HG03060 (cell line): Measurements from ENCODE around the gene TC2N.
"Not testable (repeated sequence)": the region's sequence is repeated elsewhere in the genome, so short reads cannot be mapped to it uniquely, and the experiment has no call there.

Experiments
- ATAC-seq: cut with Tn5 transposase; IDR thresholded peaks from one replicate; pipeline ENCODE4 v1.9.1; 2021; ENCODE audit warnings: low read depth, moderate number of reproducible peaks; ENCODE audit not compliant: unreplicated experiment

The TC2N gene

DNA sequence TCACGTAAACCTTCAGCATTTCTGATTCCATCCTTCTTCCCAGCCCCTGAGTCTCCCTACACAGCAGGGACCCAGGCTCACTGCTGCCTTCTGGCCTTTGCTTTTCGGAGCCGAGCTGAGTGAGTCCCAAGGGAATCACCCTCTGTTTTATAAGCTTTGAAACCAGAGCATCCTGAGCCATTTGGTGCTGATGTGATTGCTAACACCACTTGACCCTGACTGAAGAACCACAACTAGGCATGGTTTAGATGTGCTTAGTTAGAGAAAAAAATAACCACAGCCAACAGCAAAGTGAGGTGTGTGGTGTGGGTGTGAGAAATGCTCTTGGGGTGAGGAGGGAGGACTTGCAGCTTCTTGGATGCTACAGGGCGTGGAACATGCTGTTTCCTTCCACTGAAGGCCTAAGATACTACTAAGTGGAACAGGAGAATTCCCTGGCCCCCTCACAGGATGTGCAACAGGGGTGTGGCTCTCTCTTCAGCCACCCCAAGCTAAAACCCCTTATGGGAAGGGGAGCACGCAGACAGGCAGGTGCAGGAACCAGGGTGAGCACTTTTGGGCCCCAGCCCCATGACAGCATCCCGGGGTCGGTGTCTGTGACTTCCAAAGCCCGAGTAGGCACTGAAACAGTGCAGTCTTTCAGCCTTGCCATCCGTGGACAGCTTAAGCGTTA lies at the start of gene TC2N:
TC2N (minus strand) TSS at position 221 of the 673 bp plus-strand sequence. CDS start 53,767 bp downstream, outside the sequence.
- ATAC-seq, result no peak

DNA sequence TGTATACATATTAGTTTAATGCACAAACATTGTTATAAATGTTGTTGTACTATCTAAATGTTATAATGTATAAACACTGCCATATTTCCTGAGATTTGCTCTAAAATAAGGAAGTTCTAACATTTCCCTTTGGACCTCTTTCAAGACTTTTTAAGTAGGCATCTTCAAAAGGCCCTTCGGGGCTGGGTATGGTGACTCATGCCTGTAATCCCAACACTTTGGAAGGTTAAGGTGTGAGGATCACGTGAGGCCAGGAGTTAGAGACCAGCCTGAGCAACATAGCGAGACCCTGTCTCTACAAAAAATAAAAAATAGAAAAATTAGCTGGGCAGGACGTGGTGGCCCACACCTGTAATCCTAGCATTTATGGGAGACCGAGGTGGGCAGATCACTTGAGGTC lies 44.7 kb upstream of the TC2N start:
- no peak for ATAC-seq

GRCh38 chr14:91911474-91912032 lies 44.2 kb upstream of the TC2N start:
- ATAC-seq, result no peak

GRCh38 chr14:91910196-91910595 lies 42.9 kb upstream of the TC2N start:
- no peak for ATAC-seq

DNA sequence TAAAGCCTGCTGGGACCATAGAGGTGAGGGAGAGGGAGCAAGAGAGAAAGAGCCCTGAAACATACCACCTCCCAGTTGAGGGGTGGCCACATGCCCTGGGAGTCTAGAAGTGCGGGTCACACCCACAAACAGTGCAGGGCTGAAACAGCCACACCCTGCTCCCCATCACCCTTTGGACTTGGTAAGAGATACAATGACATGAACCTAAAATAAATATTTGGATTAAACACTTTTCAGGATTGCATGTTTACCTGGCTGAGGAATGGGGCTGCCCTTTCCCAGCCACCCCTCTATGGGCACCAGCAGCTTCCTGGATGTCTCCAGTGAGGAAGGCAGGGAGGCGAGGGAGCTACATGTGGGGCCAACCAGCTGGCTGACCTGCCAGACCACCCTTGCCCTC lies 39.0 kb upstream of the TC2N start:
- ATAC-seq, result no peak

DNA sequence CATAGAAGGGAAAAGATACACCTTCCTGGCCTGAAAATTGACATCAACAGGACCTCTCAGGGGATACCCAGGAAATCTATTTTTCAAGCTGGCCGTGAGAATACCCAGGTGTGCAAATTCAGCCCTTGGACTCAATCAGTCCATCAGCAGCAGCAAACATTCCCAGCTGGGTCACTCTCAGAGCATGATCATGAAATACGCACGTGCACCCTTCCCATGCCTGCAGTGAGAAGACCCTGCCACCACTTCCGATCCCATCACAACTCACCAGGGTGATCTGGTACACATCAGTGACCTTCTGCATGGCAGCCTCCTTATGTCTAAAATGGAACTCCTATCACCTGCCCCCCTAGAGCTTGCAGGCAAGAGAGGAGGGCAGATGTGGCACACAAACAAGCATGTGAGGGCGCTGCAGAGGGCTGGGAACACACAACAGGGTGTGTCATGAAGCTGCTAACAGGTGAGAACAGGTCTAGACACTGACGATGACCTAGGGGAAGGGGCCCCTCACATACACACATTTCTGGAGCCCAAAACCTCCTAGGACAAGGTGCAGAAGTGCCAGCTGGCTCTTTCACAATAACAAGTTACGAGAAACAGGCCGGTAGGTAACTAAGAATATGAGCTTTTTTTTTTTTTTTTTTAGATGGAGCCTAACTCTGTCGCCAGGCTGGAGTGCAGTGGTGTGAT lies 37.8 kb upstream of the TC2N start:
- no peak for ATAC-seq

DNA sequence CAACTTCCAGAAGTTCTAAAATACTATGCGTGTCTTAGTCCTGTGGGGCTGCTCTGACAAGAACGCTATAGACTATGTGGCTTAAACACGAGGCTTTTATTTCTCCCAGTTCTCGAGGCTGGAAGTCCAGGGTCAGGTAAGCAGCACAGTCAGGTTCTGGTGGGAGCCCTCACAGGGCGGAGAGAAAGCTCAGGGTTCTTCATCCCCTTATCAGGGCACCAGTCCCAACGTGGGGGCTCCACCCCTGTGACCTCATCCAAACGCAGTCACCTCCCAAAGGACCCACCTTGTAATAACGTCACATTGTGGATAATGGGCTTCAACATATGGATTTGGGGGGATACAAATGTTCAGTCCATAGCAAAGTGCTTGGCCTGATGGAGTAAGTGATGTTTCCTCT lies 37.1 kb upstream of the TC2N start:
- ATAC-seq, result no peak

DNA sequence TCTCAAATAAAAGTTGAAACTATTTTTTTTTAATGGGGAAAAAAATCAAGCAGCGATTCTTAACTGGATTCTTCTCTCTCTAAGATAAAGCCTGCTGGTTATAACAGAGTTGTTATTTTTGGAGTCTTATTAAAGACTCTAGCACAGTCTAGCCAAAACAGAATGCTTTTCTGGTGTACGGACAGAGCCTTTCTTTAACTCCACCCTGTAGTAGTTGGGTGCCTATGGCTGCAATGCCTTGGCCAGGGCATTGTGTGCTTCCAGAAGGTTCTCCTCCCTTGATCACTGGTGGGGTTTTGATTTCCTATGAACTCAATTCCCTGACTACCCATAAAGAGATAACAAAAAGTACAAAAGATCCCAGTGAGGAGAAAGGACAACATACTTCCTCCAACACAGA lies 35.7 kb upstream of the TC2N start:
- no peak for ATAC-seq

GRCh38 chr14:91902336-91902735 lies 35.0 kb upstream of the TC2N start:
- ATAC-seq, result no peak

- no peak for ATAC-seq
Observed at GRCh38 chr14:91901449-91902226, 34.3 kb upstream of the TC2N start.

- no peak for ATAC-seq
Observed at GRCh38 chr14:91899806-91900205, 32.5 kb upstream of the TC2N start.

DNA sequence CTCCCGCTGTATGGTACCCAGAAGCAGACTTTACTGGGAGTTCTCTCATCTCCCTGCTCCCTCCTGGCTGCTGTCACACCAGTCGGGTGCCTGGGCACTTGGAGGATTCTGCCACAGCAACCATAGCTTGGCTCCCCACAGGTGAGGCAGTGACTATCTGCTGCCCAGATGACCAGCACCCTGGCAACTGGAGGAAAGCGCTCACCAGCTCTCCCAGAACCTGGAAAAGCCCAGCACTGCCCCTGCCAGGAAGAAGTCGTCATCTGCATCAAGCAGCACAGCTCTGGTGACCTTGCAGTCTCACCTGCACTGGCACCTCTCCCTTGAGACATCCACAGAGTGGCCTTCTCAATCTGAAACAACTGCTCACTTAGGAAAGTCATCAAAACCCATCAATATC lies 31.9 kb upstream of the TC2N start:
- no peak for ATAC-seq

- ATAC-seq, result no peak
Observed at GRCh38 chr14:91898372-91898771, 31.0 kb upstream of the TC2N start.

- not testable (repeated sequence) for ATAC-seq
Observed at GRCh38 chr14:91897716-91898115, 30.4 kb upstream of the TC2N start.

- no peak for ATAC-seq
Observed at GRCh38 chr14:91897106-91897701, 29.9 kb upstream of the TC2N start.

- ATAC-seq, result no peak
Observed at GRCh38 chr14:91896419-91896818, 29.1 kb upstream of the TC2N start.

DNA sequence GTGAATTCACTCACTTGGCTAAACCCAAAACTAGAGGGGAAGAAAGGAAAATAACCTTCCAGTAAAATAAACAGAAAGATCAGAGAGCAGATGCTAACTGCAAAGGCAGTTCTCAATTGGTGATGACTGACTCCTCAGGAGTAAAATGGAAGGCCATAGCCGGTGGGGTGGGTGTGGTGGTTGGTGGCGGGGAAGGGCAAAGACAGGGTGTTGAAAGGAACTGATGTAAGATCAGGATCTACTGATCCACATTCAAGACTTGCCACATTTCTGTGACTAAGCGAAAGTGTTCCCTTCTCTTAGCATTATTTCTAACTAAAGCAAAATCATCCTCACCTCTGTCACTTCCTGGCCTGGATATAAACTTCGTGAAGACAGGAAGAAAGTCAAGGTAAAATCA lies 26.3 kb upstream of the TC2N start:
- no peak for ATAC-seq

DNA sequence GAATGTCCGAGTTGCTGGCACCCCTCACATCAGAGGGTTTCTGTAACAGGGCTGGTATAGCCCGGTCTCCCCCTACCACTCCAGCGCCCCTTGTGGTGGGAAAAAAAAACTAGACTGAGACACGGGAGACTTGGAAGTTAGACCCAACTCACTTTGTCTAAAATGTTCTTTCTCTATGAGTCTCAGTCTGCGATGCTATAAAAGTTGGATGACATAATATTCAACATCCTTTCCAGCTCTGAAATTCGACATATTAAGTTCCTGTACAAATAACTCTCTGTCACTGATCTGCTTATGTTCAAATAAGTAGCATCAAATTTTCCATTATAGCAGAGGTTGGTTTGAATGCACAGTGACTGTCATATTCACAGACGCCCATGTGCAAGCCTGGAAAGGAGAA lies 25.7 kb upstream of the TC2N start:
- ATAC-seq, result no peak

GRCh38 chr14:91891721-91892220 lies 24.4 kb upstream of the TC2N start:
- no peak for ATAC-seq

DNA sequence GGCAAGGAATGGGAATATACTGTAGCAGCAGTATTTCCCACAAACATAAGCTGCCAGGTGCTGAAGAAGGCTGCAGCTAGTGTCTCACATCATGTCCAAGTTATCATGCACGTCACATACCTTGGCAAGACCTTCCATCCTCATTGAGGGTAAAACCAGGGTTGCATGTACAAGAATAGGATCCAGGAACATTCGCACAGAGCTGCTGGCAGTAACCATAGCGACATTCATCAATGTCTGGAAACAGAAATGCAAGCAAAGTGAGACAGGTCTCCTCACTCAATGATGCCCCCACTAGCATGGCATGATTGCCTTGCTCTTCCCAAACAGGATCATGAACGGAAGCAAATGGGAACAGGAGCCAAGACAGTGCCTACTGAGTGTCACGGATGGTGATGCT lies 23.8 kb upstream of the TC2N start:
- no peak for ATAC-seq

DNA sequence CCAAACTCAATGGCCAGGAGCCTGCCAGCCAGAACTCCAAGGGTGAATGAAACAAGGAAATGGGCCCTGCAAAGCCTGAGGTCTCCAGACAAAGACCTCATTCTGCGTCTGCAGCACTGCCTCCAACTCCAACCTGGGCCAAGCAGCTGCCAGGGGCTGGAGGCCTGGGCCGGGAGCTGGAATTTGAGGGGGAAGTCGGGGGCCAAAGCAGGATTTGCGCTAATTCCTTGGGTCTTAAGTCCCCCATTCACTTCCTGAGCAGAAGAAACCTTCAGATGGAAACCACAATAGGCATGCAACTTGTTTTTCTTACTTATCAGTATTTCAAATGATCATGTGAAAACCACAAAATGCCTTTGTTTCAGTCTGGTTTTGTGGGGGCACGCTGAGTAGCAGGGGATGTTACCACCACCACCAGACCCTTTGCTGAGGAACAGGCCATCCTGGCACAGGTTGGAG lies 23.0 kb upstream of the TC2N start:
- no peak for ATAC-seq
